Activated CD4-positive, CD25-positive, alpha-beta regulatory T cell treated with anti-CD3 and anti-CD28 coated beads, Interleukin-2, amount 50 U/mL, for 16 hours (primary cell): ENCODE results near the gene ZNF280A.
"Not testable (repeated sequence)": the region's sequence is repeated elsewhere in the genome, so short reads cannot be mapped to it uniquely, and the experiment has no call there.

Experiments used
- DNase-seq: peaks from one replicate; pipeline ENCODE4 v3.0.0-alpha.2; 2020; ENCODE audit warnings: low read depth, low spot score

The ZNF280A gene

GRCh38 chr22:22545084-22545483 is 25.0 kb upstream of the ZNF280A start:
- no peak for DNase-seq

DNA sequence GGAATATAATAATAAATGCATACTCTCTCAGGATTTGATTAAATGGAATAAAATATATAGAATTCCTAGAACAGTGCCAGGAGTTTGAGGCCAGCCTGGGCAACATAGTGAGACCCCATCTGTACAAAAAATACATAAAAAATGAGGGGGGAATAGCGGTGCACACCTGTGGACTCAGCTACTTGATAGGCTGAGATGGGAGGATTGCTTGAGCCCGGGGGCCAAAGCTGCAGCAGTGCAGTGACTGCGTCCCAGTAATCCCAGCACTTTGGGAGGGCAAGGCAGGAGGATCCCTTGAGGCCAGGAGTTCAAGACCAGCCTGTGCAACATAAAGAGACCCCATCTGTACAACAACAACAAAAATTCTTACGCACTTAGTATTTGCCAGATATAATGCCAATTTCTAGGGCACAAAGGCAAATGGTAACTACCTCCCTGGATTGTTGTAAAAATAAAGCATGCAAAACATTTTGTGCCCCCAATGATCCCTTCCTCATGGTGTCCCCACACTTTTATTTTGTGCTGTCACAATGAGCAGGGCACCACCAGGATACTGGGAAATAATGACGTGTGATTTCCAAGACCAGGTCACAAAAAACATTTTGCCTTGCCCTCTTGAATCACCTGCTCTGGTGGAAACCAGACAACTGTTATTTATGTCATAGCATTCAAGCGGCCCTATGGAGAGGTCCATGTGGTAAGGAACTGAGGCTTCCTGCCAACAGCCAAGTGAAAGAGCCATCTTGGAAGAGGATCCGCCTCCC is 18.3 kb upstream of the ZNF280A start:
- no peak for DNase-seq

GRCh38 chr22:22536916-22537315 is 16.8 kb upstream of the ZNF280A start:
- DNase-seq: no peak

GRCh38 chr22:22536515-22536914 is 16.4 kb upstream of the ZNF280A start:
- DNase-seq: no peak

DNA sequence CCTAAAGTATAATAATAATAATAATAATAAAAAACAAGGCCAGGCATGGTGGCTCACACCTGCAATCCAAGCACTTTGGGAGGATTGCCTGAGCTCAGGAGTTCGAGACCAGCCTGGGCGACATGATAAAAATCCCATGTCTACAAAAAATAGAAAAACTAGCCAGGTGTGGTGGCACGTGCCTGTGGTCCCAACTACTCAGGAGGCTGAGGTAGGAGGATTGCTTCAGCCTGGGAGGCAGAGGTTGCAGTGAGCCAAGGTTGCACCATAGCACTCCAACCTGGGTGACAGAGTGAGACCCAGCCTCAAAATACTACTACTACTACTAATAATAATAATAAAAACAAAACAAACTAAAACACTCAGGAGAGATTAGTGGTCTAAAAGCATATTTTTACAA is 15.6 kb upstream of the ZNF280A start:
- DNase-seq: no peak

DNA sequence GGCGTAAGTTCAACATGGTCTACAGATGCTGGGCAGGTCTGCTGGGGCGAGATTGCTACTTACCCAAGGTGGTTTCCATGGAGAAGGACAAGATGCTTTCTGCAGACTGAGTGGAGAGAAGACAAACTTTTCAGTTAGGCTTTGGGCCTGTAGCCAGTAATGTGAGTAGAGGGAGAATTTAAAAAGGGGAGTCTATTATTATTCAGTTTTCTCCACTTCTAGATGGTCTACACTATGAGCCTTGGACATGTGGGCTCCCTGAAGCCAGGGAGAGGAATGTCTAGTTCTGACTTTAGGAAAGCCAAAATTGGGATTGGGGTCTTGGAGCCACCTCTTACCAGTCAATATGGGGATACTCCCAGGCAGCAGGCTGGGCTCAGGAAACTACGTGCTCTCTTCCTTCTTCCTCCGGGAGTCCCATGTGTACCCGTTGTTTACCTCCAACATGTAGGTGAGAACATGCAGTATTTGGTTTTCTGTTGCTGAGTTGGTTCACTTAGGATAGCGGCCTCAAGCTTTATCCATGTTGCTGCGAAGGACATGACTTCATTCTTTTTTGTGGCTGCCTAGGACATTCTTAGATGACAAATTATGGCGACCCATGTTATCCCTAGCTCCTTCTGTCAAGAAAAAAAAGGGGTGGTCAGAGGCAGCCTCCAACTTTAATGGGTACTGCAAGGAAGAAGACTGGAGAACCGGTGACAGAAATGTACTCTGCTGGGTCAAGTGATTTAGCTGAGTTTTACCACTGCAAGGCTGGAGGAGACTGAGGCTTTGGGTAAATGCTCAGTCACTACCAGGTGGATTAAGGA is 14.7 kb upstream of the ZNF280A start:
- no peak for DNase-seq

DNA sequence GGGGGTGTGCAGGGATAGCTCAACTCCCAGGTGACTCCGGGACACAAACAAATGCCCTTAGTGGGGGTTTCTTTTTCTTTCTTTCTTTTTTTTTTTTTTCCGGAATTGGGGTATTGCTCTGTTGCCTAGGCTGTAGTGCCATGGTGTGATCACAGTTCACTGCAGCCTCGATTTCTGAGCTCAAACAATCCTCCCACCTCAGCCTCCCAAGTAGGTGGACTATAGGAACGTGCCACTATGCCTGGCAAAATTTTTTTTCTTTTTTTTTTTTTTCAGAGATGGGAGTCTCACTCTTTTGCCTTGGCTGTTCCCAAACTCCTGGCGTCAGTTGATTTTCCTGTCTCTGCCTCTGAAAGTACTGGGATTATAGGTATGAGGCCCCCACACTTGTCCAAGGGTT is 13.8 kb upstream of the ZNF280A start:
- no peak for DNase-seq

DNA sequence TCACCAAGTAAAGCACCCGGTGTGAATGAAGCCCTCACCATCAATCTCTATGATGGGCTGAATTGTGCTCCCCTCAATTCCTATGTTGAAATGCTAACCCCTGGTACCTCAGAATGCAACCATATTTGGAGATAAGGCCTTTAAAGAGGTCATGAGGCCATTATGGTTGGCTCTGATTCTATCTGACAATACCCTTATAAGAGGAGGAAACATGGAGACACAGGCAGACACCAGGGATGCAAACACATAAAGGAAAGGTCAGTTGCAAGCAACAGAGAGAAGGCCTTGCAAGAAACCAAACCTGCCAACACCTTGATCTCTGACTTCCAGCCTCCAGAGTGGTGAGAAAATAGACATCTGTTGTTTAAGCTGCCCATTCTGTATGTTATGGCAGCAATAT is 13.3 kb upstream of the ZNF280A start:
- DNase-seq: no peak

DNA sequence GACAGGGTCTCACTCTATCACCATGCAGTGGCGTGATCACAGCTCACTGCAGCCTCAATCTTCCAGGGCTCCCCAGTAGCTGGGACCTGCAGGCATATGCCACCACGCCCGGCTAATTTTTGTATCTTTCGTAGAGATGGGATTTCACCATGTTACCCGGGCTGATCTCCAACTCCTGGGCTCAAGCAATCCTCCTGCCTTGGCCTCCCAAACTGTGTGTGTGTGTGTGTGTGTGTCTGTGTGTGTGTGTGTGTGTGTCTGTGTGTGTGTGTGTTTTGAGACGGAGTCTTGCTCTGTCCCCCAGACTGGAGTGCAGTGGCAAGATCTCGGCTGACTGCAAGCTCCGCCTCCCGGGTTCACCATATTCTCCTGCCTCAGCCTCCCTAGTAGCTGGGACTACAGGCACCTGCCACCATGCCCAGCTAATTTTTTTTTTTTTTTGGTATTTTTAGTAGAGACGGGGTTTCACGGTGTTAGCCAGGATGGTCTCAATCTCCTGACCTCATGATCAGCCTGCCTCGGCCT is 12.5 kb upstream of the ZNF280A start:
- DNase-seq: not testable (repeated sequence)

DNA sequence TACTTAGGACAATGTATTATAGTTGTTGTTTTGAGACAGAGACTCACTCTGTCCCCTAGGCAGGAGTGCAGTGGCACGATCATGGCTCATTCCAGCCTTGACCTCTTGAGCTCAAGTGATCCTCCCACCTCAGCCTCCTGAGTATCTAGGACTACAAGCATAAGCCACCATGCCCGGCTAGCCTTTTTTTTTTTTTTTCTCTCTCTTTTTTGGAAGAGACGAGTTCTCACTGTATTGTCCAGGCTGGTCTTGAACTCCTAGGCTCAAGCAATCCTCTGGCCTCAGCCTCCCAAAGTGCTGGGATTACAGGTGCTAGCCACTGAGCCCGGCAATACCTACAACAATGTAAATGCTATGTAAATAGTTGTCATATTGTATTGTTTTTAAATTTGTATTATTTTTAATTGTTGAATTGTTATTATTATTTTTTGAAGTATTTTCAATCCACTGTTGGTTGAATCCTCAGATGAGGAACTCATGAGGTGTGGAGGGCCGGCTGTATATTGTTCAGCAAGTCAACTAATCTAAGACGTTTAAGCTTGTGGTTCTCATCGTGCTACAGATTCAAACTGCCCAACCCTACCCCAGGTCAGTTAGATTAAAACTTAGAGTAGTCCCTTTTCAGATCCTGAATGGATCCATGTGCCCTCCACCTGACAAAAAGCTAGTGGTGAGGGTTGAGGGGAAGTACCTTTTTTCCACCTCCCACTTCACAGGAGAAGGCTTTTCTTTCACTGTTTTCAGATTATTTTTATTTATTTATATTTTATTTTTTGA is 11.9 kb upstream of the ZNF280A start:
- DNase-seq: no peak

DNA sequence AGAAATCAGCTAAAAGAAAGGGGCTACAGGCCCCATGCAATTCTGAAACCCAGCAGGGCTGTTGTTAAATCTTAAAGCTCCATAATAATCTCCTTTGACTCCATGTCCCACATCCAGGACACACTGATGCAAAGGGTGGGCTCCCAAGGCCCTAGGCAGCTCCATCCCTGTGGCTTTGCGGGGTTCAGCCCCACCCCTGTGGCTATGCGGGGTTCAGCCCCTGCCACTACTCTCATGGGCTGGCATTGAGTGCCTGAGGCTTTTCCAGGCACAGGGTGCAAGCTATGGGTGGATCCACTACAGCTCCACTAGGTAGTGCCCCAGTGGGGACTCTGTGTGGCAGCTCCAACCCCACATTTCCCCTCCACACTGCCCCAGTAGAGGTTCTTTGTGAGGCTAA is 8.7 kb upstream of the ZNF280A start:
- no peak for DNase-seq

DNA sequence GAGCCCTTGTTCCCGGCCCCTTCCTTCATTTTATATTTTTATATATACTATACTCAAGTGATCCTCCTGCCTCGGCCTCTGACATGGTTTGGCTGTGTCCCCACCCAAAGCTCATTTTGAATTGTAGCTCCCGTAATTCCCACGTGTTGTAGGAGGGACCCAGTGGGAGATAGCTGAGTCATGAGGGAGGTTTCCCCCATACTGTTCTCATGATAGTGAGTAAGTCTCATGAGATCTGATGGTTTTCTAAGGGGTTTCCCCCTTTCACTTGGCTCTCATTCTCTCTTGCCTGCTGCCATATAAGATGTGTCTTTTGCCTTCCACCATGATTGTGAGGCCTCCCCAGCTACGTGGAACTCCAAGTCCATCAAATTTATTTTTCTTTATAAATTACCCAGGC is 7.2 kb upstream of the ZNF280A start:
- DNase-seq: no peak

GRCh38 chr22:22526125-22526912 is 6.2 kb upstream of the ZNF280A start:
- DNase-seq: no peak

- DNase-seq: no peak
Observed at GRCh38 chr22:22523494-22523893, 3.4 kb upstream of the ZNF280A start.

GRCh38 chr22:22521631-22522030 is 1.6 kb upstream of the ZNF280A start:
- DNase-seq: no peak

DNA sequence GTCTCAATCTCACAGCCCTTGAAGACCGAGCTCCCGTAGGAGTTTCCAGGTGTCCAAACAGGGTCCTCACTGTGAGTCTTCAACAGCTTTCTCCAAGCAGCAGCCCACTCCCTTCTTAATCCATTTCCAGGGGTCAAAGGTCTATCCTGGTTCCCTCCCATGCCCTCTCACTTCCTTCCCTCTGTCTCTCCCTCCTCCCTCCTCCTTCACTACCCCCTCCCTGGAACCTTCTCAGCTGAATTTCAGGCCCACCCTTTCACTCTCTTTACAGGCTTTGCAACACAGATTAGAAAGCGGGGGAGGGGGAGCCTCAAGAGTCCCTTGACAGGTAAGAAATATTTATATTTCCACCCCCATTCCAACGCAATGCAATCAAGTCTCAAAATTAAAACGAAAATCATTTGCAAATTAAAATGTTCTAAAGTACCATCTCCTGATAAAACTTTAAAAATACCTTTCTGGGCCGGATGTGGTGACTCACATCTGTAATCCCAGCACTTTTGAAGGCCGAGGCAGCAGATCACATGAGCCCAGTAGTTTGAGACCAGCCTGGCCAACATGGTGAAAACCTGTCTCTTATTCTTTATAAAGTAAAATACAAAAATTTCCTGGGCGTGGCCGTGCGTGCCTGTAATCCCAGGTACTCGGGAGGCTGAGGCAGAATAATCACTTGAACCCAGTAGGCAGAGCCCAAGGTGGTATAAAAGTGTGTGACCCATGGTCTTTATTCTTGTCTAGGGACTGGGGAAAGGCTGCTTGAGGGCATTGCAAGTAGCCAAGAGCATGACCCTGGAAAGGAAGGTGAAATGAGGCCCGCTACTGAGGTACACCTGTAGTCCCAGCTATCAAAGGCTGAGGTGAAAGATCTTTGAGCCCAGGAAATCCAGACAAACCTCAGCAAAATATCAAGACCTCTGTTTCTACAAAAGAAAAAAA is 865 bp upstream of the ZNF280A start:
- DNase-seq: no peak

- DNase-seq: no peak
Observed at GRCh38 chr22:22519591-22519990, 479 bp downstream of the ZNF280A start.

DNA sequence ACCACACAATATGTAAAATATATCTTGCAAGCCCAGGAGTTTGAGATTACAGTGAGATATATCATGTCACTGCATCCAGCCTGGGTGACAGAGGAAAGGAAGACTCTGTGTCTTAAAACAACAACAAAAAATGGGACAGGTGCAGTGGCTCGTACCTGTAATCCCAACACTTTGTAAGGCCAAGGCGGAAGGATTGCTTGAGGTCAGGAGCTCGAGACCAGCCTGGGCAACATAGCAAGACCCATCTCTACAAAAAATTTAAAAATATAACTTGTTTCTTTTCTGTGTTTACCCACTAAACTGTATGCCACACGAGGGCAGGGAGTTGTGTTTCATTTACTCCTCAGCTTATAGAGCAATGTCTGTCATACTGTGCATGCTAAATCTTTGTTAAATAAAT is 3.1 kb downstream of the ZNF280A start:
- DNase-seq: no peak

DNA sequence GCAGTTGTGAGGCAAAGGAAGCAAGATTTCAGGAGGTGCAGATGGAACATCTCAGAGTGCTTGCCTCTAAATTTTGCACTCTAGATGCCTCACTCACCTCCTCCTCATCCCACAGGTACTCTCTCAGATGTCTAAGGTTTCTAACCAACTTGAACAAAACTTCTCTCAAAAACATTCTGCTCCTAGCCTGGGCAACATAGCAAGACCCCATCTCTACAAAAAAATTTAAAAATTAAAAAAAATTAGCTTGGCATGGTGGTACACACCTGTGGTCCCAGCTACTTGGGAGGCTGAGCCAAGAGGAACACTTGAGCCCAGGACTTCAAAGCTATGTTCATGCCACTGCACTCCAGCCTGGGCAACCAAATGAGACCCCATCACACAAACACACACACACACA is 4.2 kb downstream of the ZNF280A start:
- no peak for DNase-seq

- DNase-seq: not testable (repeated sequence)
Observed at GRCh38 chr22:22514431-22514830, 5.6 kb downstream of the ZNF280A start.
